Left hindlimb (tissue), 1 donor: ENCODE measurements around the gene HMCES.
"Not testable (repeated sequence)": the region's sequence is repeated elsewhere in the genome, so short reads cannot be mapped to it uniquely, and the experiment has no call there.

Source experiments
- DNase-seq: peaks from one replicate; pipeline ENCODE4 v3.0.0-alpha.2; 2018

The HMCES gene

GRCh38 chr3:129323651-129324294 lies 45.1 kb downstream of the HMCES start:
- no peak for DNase-seq

GRCh38 chr3:129324855-129325254 lies 46.2 kb downstream of the HMCES start:
- no peak for DNase-seq

GRCh38 chr3:129325383-129325782 lies 46.7 kb downstream of the HMCES start:
- no peak for DNase-seq

- no peak for DNase-seq
Observed at GRCh38 chr3:129326138-129326537, 47.5 kb downstream of the HMCES start.

- no peak for DNase-seq
Observed at GRCh38 chr3:129326595-129326994, 47.9 kb downstream of the HMCES start.

- no peak for DNase-seq
Observed at GRCh38 chr3:129327510-129327909, 48.8 kb downstream of the HMCES start.

- no peak for DNase-seq
Observed at GRCh38 chr3:129329858-129330257, 51.2 kb downstream of the HMCES start.

- no peak for DNase-seq
Observed at GRCh38 chr3:129330409-129330808, 51.7 kb downstream of the HMCES start.

- DNase-seq = no peak
Observed at GRCh38 chr3:129333891-129334290, 55.2 kb downstream of the HMCES start.

GRCh38 chr3:129336093-129336706 lies 57.5 kb downstream of the HMCES start:
- DNase-seq = no peak

- not testable (repeated sequence) for DNase-seq
Observed at GRCh38 chr3:129337719-129338118, 59.0 kb downstream of the HMCES start.

GRCh38 chr3:129339186-129339585 lies 60.5 kb downstream of the HMCES start:
- not testable (repeated sequence) for DNase-seq

- not testable (repeated sequence) for DNase-seq
Observed at GRCh38 chr3:129339833-129340232, 61.2 kb downstream of the HMCES start.

- no peak for DNase-seq
Observed at GRCh38 chr3:129341331-129342141, 62.9 kb downstream of the HMCES start.

GRCh38 chr3:129343643-129344360 lies 65.1 kb downstream of the HMCES start:
- DNase-seq = no peak

GRCh38 chr3:129344540-129345220 lies 66.0 kb downstream of the HMCES start:
- no peak for DNase-seq

- no peak for DNase-seq
Observed at GRCh38 chr3:129345281-129345680, 66.6 kb downstream of the HMCES start.

- DNase-seq = no peak
Observed at GRCh38 chr3:129345971-129346370, 67.3 kb downstream of the HMCES start.

- DNase-seq = no peak
Observed at GRCh38 chr3:129346695-129347457, 68.2 kb downstream of the HMCES start.

- DNase-seq = no peak
Observed at GRCh38 chr3:129347458-129347845, 68.8 kb downstream of the HMCES start.

GRCh38 chr3:129348734-129349133 lies 70.1 kb downstream of the HMCES start:
- DNase-seq = no peak

GRCh38 chr3:129349169-129349568 lies 70.5 kb downstream of the HMCES start:
- DNase-seq = not testable (repeated sequence)
